RWPE2 (cell line): ENCODE results near the gene WWOX.
"Not testable (repeated sequence)": the region's sequence is repeated elsewhere in the genome, so short reads cannot be mapped to it uniquely, and the experiment has no call there.

ENCODE experiments used
- ATAC-seq: fragments of 200-7000 bp; cut with Tn5 transposase; 3 replicates; pipeline ENCODE4 v1.9.1; 2021; ENCODE audit warnings: low read depth
- DNase-seq: peaks from one replicate; pipeline ENCODE4 v3.0.0-alpha.2; 2020; ENCODE audit warnings: low spot score
- H3K27ac ChIP-seq: fragments of 450-650 bp; 2 replicates; pipeline ENCODE4 v1.5.1; 2017; ENCODE audit warnings: mild to moderate bottlenecking; ENCODE audit not compliant: poor library complexity, severe bottlenecking
- H3K27me3 ChIP-seq: fragments of 250-450 bp; sonication (Bioruptor Pico); 2 replicates; pipeline ENCODE4 v1.5.1; 2021; ENCODE audit warnings: mild to moderate bottlenecking, moderate library complexity; ENCODE audit not compliant: insufficient read depth, poor library complexity, severe bottlenecking
- H3K36me3 ChIP-seq: fragments of 250-450 bp; sonication (Bioruptor Pico); 2 replicates; pipeline ENCODE4 v1.5.1; 2020; ENCODE audit warnings: low read depth, mild to moderate bottlenecking, moderate library complexity
- H3K4me1 ChIP-seq: fragments of 250-450 bp; sonication (Bioruptor Pico); 2 replicates; pipeline ENCODE4 v1.5.1; 2021; ENCODE audit warnings: mild to moderate bottlenecking, moderate library complexity; ENCODE audit not compliant: insufficient read depth, poor library complexity, severe bottlenecking
- H3K4me3 ChIP-seq: fragments of 250-450 bp; sonication (Bioruptor Pico); 2 replicates; pipeline ENCODE4 v1.5.1; 2021; ENCODE audit warnings: mild to moderate bottlenecking, moderate library complexity; ENCODE audit not compliant: severe bottlenecking
- H3K9me3 ChIP-seq: fragments of 250-450 bp; sonication (Bioruptor Pico); 2 replicates; pipeline ENCODE4 v1.5.1; 2021; ENCODE audit warnings: mild to moderate bottlenecking, moderate library complexity; ENCODE audit not compliant: severe bottlenecking
- CTCF ChIP-seq: fragments of 450-650 bp; IDR thresholded peaks from one replicate; pipeline ENCODE4 v1.5.1; 2017; ENCODE audit warnings: mild to moderate bottlenecking, moderate library complexity; ENCODE audit not compliant: poor library complexity, severe bottlenecking

The WWOX gene

GRCh38 chr16:79253100-79253631 lies 1153.7 kb downstream of the WWOX start:
- DNase-seq: no peak
- ATAC-seq: no peak
- no peaks in the 10 kb centered on the region for H3K36me3 ChIP-seq
- no peak overlapping the region for H3K27ac ChIP-seq
- no peaks in the 10 kb centered on the region for H3K9me3 ChIP-seq
- no peaks in the 10 kb centered on the region for H3K4me1 ChIP-seq
- H3K27me3 ChIP-seq: no peaks in the 10 kb centered on the region
- TF ChIP-seq CTCF: no peak
- no peak overlapping the region for H3K4me3 ChIP-seq

GRCh38 chr16:79257953-79258490 lies 1158.6 kb downstream of the WWOX start:
- Histone ChIP-seq H3K36me3 (no peaks in the 10 kb centered on the region), H3K27ac (no peak overlapping the region), H3K4me1 (no peaks in the 10 kb centered on the region), H3K4me3 (no peak overlapping the region), H3K27me3 (no peaks in the 10 kb centered on the region), H3K9me3 (no peaks in the 10 kb centered on the region)
- no peak for ATAC-seq
- TF ChIP-seq CTCF: no peak
- DNase-seq: no peak

GRCh38 chr16:79260890-79261289 lies 1161.4 kb downstream of the WWOX start:
- not testable (repeated sequence) for H3K9me3 ChIP-seq, H3K36me3 ChIP-seq, H3K27me3 ChIP-seq, ATAC-seq, H3K4me1 ChIP-seq, H3K27ac ChIP-seq, DNase-seq, H3K4me3 ChIP-seq

DNA sequence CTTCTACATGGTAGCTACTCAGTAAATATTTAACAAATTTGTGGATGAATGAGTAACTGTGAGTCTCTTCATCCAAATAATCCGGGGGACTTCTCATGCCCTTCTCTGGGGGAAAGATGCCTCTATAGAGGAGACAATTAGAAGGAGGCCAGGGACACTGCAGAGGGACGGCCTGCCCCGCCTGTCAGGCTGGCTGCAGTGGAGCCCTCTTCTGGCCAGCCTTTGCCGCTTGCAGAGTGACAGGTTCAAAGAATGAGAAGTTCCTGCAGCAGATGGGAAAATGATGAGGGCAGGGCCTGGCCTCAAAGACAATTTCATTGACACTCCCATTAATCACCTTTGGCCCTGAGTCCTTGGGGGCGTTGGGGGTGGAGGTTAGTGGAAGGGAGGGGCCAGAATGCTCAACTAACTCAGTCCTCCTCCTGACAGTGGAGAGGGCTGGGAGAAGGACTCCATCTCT lies 1162.1 kb downstream of the WWOX start:
- TF ChIP-seq CTCF: no peak
- ATAC-seq (no peak), DNase-seq (no peak)
- H3K9me3 ChIP-seq: no peaks in the 10 kb centered on the region
- no peak overlapping the region for H3K4me3 ChIP-seq
- H3K4me1 ChIP-seq: no peaks in the 10 kb centered on the region
- no peaks in the 10 kb centered on the region for H3K36me3 ChIP-seq
- H3K27ac ChIP-seq: no peak overlapping the region
- no peaks in the 10 kb centered on the region for H3K27me3 ChIP-seq

DNA sequence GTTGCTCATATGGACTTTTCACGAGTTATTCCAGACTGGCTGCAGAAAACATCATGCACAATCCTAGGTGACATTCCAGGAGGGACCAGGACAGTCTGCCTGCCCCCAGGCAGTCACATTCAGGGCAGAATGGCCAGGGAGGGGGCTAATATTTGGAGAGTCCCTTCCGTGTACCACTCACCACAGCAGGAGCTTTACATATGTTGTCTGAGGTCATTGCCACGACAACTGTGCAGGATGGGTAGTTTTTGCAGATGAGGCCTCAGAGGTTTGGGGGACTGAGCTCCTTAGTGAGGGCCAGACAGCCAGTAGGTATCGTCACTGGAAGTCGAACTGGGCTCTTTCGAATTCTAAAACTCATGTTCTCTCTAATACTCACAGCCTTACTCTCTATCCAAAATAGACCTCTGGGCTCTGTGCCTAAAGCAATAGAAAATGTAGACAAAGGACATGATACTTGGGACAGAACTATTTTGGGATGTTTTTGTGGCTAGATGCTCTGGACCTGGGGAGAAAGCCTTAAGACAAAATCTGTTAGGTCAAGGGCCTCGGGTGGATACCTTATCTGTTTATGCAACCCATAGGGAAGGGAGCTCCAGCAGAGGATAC lies 1162.6 kb downstream of the WWOX start:
- no peak overlapping the region for H3K4me3 ChIP-seq
- ATAC-seq (no peak), DNase-seq (no peak)
- H3K27ac ChIP-seq: no peak overlapping the region
- H3K9me3 ChIP-seq: no peaks in the 10 kb centered on the region
- TF ChIP-seq CTCF: no peak
- no peaks in the 10 kb centered on the region for H3K36me3 ChIP-seq
- H3K4me1 ChIP-seq: no peaks in the 10 kb centered on the region
- H3K27me3 ChIP-seq: no peaks in the 10 kb centered on the region
